Measurements from ENCODE around the gene B4GALT3.

- no peak for TF ChIP-seq POLR2A (IDR thresholded peaks at IDR 0.05)
- TF ChIP-seq POLR2AphosphoS5 (IDR thresholded peaks at IDR 0.05), result no peak
Observed at GRCh38 chr1:161131523-161132409, 45.5 kb downstream of the B4GALT3 start.

Data from prostate gland (tissue), 1 donor.